PC-9 (cell line): ENCODE measurements around the gene ARSD. TPM values are rescaled to one million over a fixed set of nuclear protein-coding genes. Genes with fewer than 3 reads are reported as not detected.

Experiments
- BruUV-seq: library from RNA; stranded (reverse); fragments of 400-500 nt; replicated peaks from 2 replicates; lab custom pipeline; 2021; lab: Mats Ljungman, UMichigan
- CTCF ChIA-PET: fragments of 300-600 bp; sonication (Branson Sonifier 250); formaldehyde crosslinking; loops from one replicate; lab custom pipeline; 2022; ENCODE audit warnings: antibody characterized with exemption; lab: Charles Lee
- POLR2A ChIA-PET: fragments of 300-600 bp; sonication (Branson Sonifier 250); formaldehyde crosslinking; loops from one replicate; lab custom pipeline; 2022; ENCODE audit warnings: antibody characterized with exemption; ENCODE audit not compliant: unreplicated experiment; lab: Charles Lee
- DNase-seq, 2 experiments: peaks; one replicate each; pipeline versions ENCODE4 v3.0.0 to v3.0.0-alpha.2; 2015 to 2022; ENCODE audit warnings: mixed read lengths in 1 of 2
- H2AFZ ChIP-seq: fragments of 200-600 bp; sonication (generic); 2 replicates; pipeline ENCODE4 v1.8.1; 2017; ENCODE audit warnings: antibody characterized with exemption
- H3F3A ChIP-seq: fragments of 200-600 bp; sonication (generic); 2 replicates; pipeline ENCODE4 v1.8.1; 2017; ENCODE audit warnings: antibody characterized with exemption, mild to moderate bottlenecking, low read depth; ENCODE audit not compliant: insufficient read depth
- H3K27ac ChIP-seq: fragments of 200-600 bp; sonication (generic); 2 replicates; pipeline ENCODE4 v1.6.1; 2016; ENCODE audit warnings: mixed run types
- H3K27me3 ChIP-seq: fragments of 200-600 bp; sonication (generic); 2 replicates; pipeline ENCODE4 v1.6.1; 2016; ENCODE audit warnings: low read depth, mixed run types; ENCODE audit not compliant: insufficient read depth
- H3K36me3 ChIP-seq: fragments of 200-600 bp; sonication (generic); 2 replicates; pipeline ENCODE4 v1.6.1; 2016; ENCODE audit warnings: low read depth, mixed run types
- H3K4me1 ChIP-seq: fragments of 200-600 bp; sonication (generic); replicated peaks from 2 replicates; pipeline ENCODE4 v1.6.1; 2016; ENCODE audit warnings: mixed run types; ENCODE audit not compliant: insufficient read depth
- H3K4me2 ChIP-seq: fragments of 200-600 bp; sonication (generic); 2 replicates; pipeline ENCODE4 v1.6.1; 2017; ENCODE audit warnings: mixed run types
- H3K4me3 ChIP-seq: fragments of 200-600 bp; sonication (generic); 2 replicates; pipeline ENCODE4 v1.6.1; 2016; ENCODE audit warnings: mixed run types
- H3K79me2 ChIP-seq: fragments of 200-600 bp; sonication (generic); 2 replicates; pipeline ENCODE4 v1.6.1; 2017; ENCODE audit warnings: low read depth, mixed run types
- H3K9me2 ChIP-seq: fragments of 200-600 bp; sonication (generic); 2 replicates; pipeline ENCODE4 v1.8.1; 2017; ENCODE audit warnings: mild to moderate bottlenecking; ENCODE audit not compliant: insufficient read depth
- H3K9me3 ChIP-seq: fragments of 200-600 bp; sonication (generic); 2 replicates; pipeline ENCODE4 v1.8.1; 2016; ENCODE audit warnings: low read depth; ENCODE audit not compliant: insufficient read depth
- H4K20me1 ChIP-seq: fragments of 200-600 bp; sonication (generic); 2 replicates; pipeline ENCODE4 v1.8.1; 2017; ENCODE audit not compliant: insufficient read depth
- EZH2 ChIP-seq: fragments of 200-600 bp; sonication (generic); IDR thresholded peaks from 2 replicates; pipeline ENCODE4 v1.8.0; 2017; ENCODE audit warnings: antibody characterized with exemption, low read depth
- intact Hi-C: fragments of 100-400 bp; cut with micrococcal nuclease; formaldehyde crosslinking; loops from one replicate; pipeline ENCODE4 v1.10.0; 2022; ENCODE audit not compliant: unreplicated experiment
- total RNA-seq: library from RNA; stranded (reverse); gene quantifications from 2 replicates; pipeline ENCODE4 v1.2.3, GENCODE V29; 2021

Gene ARSD
- total RNA-seq, 1 experiment from 2014 or later, result 15.5 TPM

- H3K27me3 ChIP-seq, result no peaks in the 10 kb centered on the region
- no peaks in the 10 kb centered on the region for H4K20me1 ChIP-seq
- no peak overlapping the region for H3K4me3 ChIP-seq
- no peak for TF ChIP-seq EZH2
- no peaks in the 10 kb centered on the region for H3K79me2 ChIP-seq
- no peak overlapping the region for H3K27ac ChIP-seq
- H3K36me3 ChIP-seq, result no peaks in the 10 kb centered on the region
- H3K4me1 ChIP-seq, result no peaks in the 10 kb centered on the region
- H2AFZ ChIP-seq, result no peak overlapping the region
- POLR2A ChIA-PET, result no interaction called here
- H3K4me2 ChIP-seq, result no peak overlapping the region
- intact Hi-C loops, result no loop called here
- BruUV-seq, result no TSS peak
- H3K9me3 ChIP-seq, result no peaks in the 10 kb centered on the region
- no peaks in the 10 kb centered on the region for H3K9me2 ChIP-seq
- no peak for DNase-seq
- H3F3A ChIP-seq, result no peaks in the 10 kb centered on the region
- CTCF ChIA-PET, result no interaction called here
These were observed 74.2 kb downstream of the ARSD start for GRCh38 chrX:2854918-2855317.

Other genes starting within 250 kb of the ARSD start
- gene CD99, start 238.0 kb downstream of the ARSD start, total RNA-seq, result 159 and 203 TPM in 2 replicates
- not detected in 2 replicates for gene XG, start 177.3 kb downstream of the ARSD start, total RNA-seq
- gene GYG2, start 100.4 kb downstream of the ARSD start, total RNA-seq, result 1.7 and 2.0 TPM in 2 replicates
- not detected in 2 replicates for gene ARSH, start 77.2 kb upstream of the ARSD start, total RNA-seq
- gene ARSF, start 112.1 kb upstream of the ARSD start, total RNA-seq, result not detected in 2 replicates